Measurements from ENCODE around the gene COMMD6. TPM values are rescaled to one million over a fixed set of nuclear protein-coding genes. Genes with fewer than 3 reads are reported as not detected.
A peak's percentile ranks its signal among the peaks of the same experiment; 100 is the strongest.

The COMMD6 gene
- polyA plus RNA-seq, 3 donors = 180 to 401 (median 330) TPM

DNA sequence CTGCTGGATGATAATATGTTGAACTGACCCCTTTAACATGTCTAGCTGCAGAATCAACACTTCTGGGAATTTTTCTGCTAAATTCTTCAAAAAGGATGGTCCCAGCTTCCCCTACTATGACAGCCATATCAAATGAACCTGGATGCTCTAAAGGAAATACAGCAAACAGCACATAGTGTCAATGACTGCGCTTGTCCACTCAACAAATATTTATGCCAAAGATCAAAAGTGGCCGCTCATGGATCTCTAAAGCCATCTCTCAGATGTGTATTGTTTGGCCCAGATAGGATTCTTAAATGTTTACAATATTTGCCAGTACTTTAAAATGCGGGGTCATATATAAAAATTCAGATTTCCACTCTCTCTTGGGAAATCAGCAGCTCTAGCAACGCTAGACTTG lies 59.0 kb downstream of the COMMD6 start:
- WGBS (ENCODE audit: insufficient coverage) = 92% methylated on average over 2 of the region's 4 CpGs
- Mint-ChIP-seq H3K27ac (no peak overlapping the region), H3K9me3 (peaks cover 0 to 10% (median 3%) of the 10 kb centered on the region in 7 donors), H3K4me1 (peaks cover 27% of the 10 kb centered on the region), H3K4me3 (peak overlapping the region in 1 of 2 donors; percentile 2), H3K27me3 (ENCODE audit: low read depth in 3 of 3) (peaks cover 30 to 49% (median 31%) of the 10 kb centered on the region in 3 donors), H3K36me3 (peaks cover 3% of the 10 kb centered on the region in 2 donors)
- Histone ChIP-seq H3K36me3 (replicated peaks in 1 of 2; ENCODE audit: control insufficient read depth in 1 of 2, insufficient read depth in 2 of 2, low read length in 2 of 2) (no peaks in the 10 kb centered on the region), H3K27me3 (ENCODE audit: control insufficient read depth in 2 of 2, insufficient read depth in 2 of 2, low read length in 2 of 2) (peaks cover 20 to 28% of the 10 kb centered on the region in 2 donors), H2AFZ (ENCODE audit: insufficient read depth, low read depth, low read length, poor library complexity, severe bottlenecking) (no peak overlapping the region), H3K4me2 (replicated peaks; ENCODE audit: extremely low read depth, low read length, poor library complexity, severe bottlenecking) (no peak overlapping the region), H3K9ac (ENCODE audit: insufficient read depth, low read length, poor library complexity, severe bottlenecking) (no peak overlapping the region), H4K20me1 (ENCODE audit: insufficient read depth, low read length) (peaks cover 21% of the 10 kb centered on the region), H3K79me2 (ENCODE audit: insufficient read depth, low read length) (no peaks in the 10 kb centered on the region), H3K9me3 (replicated peaks in 1 of 2; ENCODE audit: control insufficient read depth in 1 of 2, insufficient read depth in 1 of 2, low read length in 2 of 2) (no peaks in the 10 kb centered on the region), H3K27ac (ENCODE audit: low read depth in 1 of 2, low read length in 2 of 2) (no peak overlapping the region), H3K4me1 (ENCODE audit: control insufficient read depth in 1 of 2, insufficient read depth in 2 of 2, low read length in 2 of 2) (peaks cover 20 to 34% of the 10 kb centered on the region in 2 donors), H3K4me3 (replicated peaks in 1 of 3; ENCODE audit: low read depth in 2 of 3, low read length in 3 of 3) (no peak overlapping the region)
- TF ChIP-seq, protein P1, sequence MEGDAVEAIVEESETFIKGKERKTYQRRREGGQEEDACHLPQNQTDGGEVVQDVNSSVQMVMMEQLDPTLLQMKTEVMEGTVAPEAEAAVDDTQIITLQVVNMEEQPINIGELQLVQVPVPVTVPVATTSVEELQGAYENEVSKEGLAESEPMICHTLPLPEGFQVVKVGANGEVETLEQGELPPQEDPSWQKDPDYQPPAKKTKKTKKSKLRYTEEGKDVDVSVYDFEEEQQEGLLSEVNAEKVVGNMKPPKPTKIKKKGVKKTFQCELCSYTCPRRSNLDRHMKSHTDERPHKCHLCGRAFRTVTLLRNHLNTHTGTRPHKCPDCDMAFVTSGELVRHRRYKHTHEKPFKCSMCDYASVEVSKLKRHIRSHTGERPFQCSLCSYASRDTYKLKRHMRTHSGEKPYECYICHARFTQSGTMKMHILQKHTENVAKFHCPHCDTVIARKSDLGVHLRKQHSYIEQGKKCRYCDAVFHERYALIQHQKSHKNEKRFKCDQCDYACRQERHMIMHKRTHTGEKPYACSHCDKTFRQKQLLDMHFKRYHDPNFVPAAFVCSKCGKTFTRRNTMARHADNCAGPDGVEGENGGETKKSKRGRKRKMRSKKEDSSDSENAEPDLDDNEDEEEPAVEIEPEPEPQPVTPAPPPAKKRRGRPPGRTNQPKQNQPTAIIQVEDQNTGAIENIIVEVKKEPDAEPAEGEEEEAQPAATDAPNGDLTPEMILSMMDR (IDR thresholded peaks at IDR 0.05) = no peak
- intact Hi-C loops (cut with micrococcal nuclease) = no loop called here
- no peak for DNase-seq

Other genes with a start within 250 kb of the COMMD6 start
- gene TBC1D4, start 55.7 kb downstream of the COMMD6 start, polyA plus RNA-seq = 1 to 10 TPM; 2.0 to 6.7 (median 2.5) TPM
- 10 to 100 TPM; 22.4 to 66.8 (median 51.8) TPM for gene UCHL3, start 11.9 kb upstream of the COMMD6 start, polyA plus RNA-seq
- gene LMO7, start 98.5 kb upstream of the COMMD6 start, polyA plus RNA-seq = 1 to 10 TPM in 1 of 3 donors, under 1 TPM in 2; 0.79 to 1.6 (median 0.90) TPM

Data from CD14-positive monocyte (primary cell).